ENCODE measurements around the gene RRP15.

- TF ChIP-seq CTCF (IDR thresholded peaks at IDR 0.05): no peak
- TF ChIP-seq POLR2A (IDR thresholded peaks at IDR 0.05): no peak
- TF ChIP-seq EP300 (IDR thresholded peaks at IDR 0.05): no peak
Observed at GRCh38 chr1:218257971-218258370, 27.1 kb upstream of the RRP15 start.
